RWPE1 (cell line): Measurements from ENCODE around the gene CFP.

Source experiments
- CTCF ChIA-PET: fragments of 350-600 bp; sonication (Branson Sonifier 250); formaldehyde crosslinking; extraction: SDS; loops from one replicate; lab custom pipeline; 2021; lab: Yijun Ruan, JAX
- POLR2A ChIA-PET: fragments of 400-600 bp; formaldehyde crosslinking; extraction: SDS; loops from one replicate; lab custom pipeline; 2020; ENCODE audit warnings: antibody characterized with exemption; ENCODE audit not compliant: low non-redundant PET; lab: Yijun Ruan, JAX
- DNase-seq: peaks from one replicate; pipeline ENCODE4 v3.0.0; 2012; ENCODE audit warnings: low spot score
- H3K27ac ChIP-seq: fragments of 450-650 bp; 2 replicates; pipeline ENCODE4 v1.5.1; 2017
- CTCF ChIP-seq: fragments of 450-650 bp; conservative IDR thresholded peaks from 2 replicates; pipeline ENCODE4 v1.5.1; 2017; ENCODE audit warnings: low read depth, mild to moderate bottlenecking

The CFP gene

GRCh38 chrX:47595716-47596251 is 33.9 kb downstream of the CFP start:
- no peak for DNase-seq
- no peak overlapping the region for H3K27ac ChIP-seq
- no peak for TF ChIP-seq CTCF
- CTCF ChIA-PET = interaction anchor here (0.6 kb wide), 2 partner anchors 13 to 24 kb away, joined by 3 read pairs; no protein-coding TSS in a partner anchor
- POLR2A ChIA-PET = no interaction called here

GRCh38 chrX:47593522-47593921 is 36.2 kb downstream of the CFP start:
- CTCF ChIA-PET = no interaction called here

GRCh38 chrX:47590984-47591383 is 38.7 kb downstream of the CFP start:
- H3K27ac ChIP-seq = no peak overlapping the region
- ChIA-PET CTCF (no interaction called here), POLR2A (no interaction called here)
- no peak for TF ChIP-seq CTCF
- DNase-seq = no peak

More at GRCh38 chrX:47593522-47593921, 36.2 kb downstream of the CFP start:
- POLR2A ChIA-PET = no interaction called here
- H3K27ac ChIP-seq = no peak overlapping the region
- no peak for DNase-seq
- TF ChIP-seq CTCF = no peak

- ChIA-PET POLR2A (no interaction called here), CTCF (no interaction called here)
- TF ChIP-seq CTCF = no peak
- DNase-seq = no peak
- H3K27ac ChIP-seq = no peak overlapping the region
Measured at GRCh38 chrX:47587906-47588735, 41.6 kb downstream of the CFP start.

- TF ChIP-seq CTCF = no peak
- DNase-seq = no peak
- H3K27ac ChIP-seq = no peak overlapping the region
- ChIA-PET POLR2A (no interaction called here), CTCF (no interaction called here)
Measured at GRCh38 chrX:47587091-47587891, 42.4 kb downstream of the CFP start.

GRCh38 chrX:47586043-47586787 is 43.5 kb downstream of the CFP start:
- H3K27ac ChIP-seq = peak overlapping the region; percentile 50
- CTCF ChIA-PET = no interaction called here
- TF ChIP-seq CTCF = no peak
- DNase-seq = no peak
- POLR2A ChIA-PET = no interaction called here
